ENCODE measurements around the gene CACYBP. TPM values are rescaled to one million over a fixed set of nuclear protein-coding genes. Genes with fewer than 3 reads are reported as not detected.

Gene CACYBP
- total RNA-seq, 1 experiment from 2014 or later, result 194 TPM

GRCh38 chr1:174957829-174958228 is 41.9 kb upstream of the CACYBP start:
- BruUV-seq (replicated peaks), result no TSS peak
- no peak for ATAC-seq
- Histone ChIP-seq H3K4me2 (ENCODE audit: low read length) (no peak overlapping the region), H2AFZ (ENCODE audit: low read depth, low read length, poor library complexity, severe bottlenecking) (no peak overlapping the region), H3K4me1 (ENCODE audit: control insufficient read depth in 1 of 2, insufficient read depth in 2 of 2, low read length in 2 of 2) (no peaks in the 10 kb centered on the region), H3K79me2 (ENCODE audit: insufficient read depth, low read length) (no peaks in the 10 kb centered on the region), H3K36me3 (ENCODE audit: control insufficient read depth in 1 of 2, insufficient read depth in 2 of 2, low read length in 2 of 2) (no peaks in the 10 kb centered on the region), H3K27me3 (ENCODE audit: insufficient read depth, low read length) (no peaks in the 10 kb centered on the region), H4K20me1 (ENCODE audit: insufficient read depth) (no peaks in the 10 kb centered on the region), H3K9me2 (ENCODE audit: insufficient read depth) (no peaks in the 10 kb centered on the region), H3K9me3 (ENCODE audit: control insufficient read depth in 1 of 2, insufficient read depth in 1 of 2, low read depth in 1 of 2, low read length in 2 of 2) (no peaks in the 10 kb centered on the region), H3K4me3 (replicated peaks in 1 of 2; ENCODE audit: low read depth in 1 of 2, low read length in 2 of 2) (no peak overlapping the region), H3K27ac (ENCODE audit: low read depth, low read length) (no peak overlapping the region), H3K9ac (ENCODE audit: low read length) (no peak overlapping the region)
- ChIA-PET RAD21 (ENCODE audit: low non-redundant PET in 1 of 2, low total read pairs in 2 of 2, uncharacterized antibody in 2 of 2, unreplicated experiment in 2 of 2) (no interaction called here), CTCF (no interaction called here), POLR2A (no interaction called here)
- DNase-seq (ENCODE audit: low read depth, low spot score), result no peak
- intact Hi-C loops (cut with micrococcal nuclease), result no loop called here
- TF ChIP-seq ATF3 (IDR thresholded peaks at IDR 0.05) (no peak), CBX3 (IDR thresholded peaks at IDR 0.05; ENCODE audit: low read depth) (no peak), ZBTB33 (IDR thresholded peaks at IDR 0.05; ENCODE audit: extremely low read depth, insufficient replicate concordance, low read length) (no peak), POLR2A (IDR thresholded peaks at IDR 0.05; ENCODE audit: borderline replicate concordance, extremely low read depth, insufficient read depth, insufficient read length) (no peak), FOSL1 (IDR thresholded peaks at IDR 0.05; ENCODE audit: low read depth) (no peak), TCF7L2 (IDR thresholded peaks at IDR 0.05; ENCODE audit: borderline replicate concordance, extremely low read depth, insufficient read depth, insufficient read length) (no peak), EZH2 (IDR thresholded peaks at IDR 0.05) (no peak), CTCF (IDR thresholded peaks at IDR 0.05 in 2 of 3, conservative IDR thresholded peaks at IDR 0.05 in 1 of 3; ENCODE audit: borderline replicate concordance in 1 of 3, insufficient read depth in 1 of 3, low read depth in 2 of 3, low read length in 2 of 3) (no peak)
